ENCODE results near the gene GUK1.
A peak's percentile ranks its signal among the peaks of the same experiment; 100 is the strongest.

Gene GUK1

GRCh38 chr1:228149406-228150119, 9.5 kb downstream of the GUK1 start, which contains the start of gene GJC2:
Gene GJC2 (plus strand): TSS chr1:228149930. CDS start chr1:228157759, 7,829 bp downstream.
- DNase-seq (ENCODE audit: low read depth in 2 of 2): no peak

DNA sequence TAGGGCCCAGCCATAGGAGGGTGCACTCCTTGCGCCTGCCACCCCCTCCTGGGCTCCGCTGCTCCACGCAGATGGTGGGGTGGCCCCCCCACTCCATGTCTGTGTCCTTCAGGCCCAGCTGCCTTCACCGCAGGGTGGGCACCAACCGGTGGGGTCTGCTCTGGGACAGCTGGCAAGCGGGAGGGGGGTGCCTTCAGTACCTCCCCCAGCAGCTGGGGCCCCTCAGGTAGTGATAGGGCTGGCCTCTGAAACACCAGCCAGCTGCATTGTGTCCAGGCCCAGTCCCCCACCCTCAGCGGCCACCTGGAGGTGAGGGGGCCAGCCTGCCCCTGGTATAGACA, 10.0 kb downstream of the GUK1 start:
- DNase-seq (ENCODE audit: low read depth in 2 of 2): no peak

DNA sequence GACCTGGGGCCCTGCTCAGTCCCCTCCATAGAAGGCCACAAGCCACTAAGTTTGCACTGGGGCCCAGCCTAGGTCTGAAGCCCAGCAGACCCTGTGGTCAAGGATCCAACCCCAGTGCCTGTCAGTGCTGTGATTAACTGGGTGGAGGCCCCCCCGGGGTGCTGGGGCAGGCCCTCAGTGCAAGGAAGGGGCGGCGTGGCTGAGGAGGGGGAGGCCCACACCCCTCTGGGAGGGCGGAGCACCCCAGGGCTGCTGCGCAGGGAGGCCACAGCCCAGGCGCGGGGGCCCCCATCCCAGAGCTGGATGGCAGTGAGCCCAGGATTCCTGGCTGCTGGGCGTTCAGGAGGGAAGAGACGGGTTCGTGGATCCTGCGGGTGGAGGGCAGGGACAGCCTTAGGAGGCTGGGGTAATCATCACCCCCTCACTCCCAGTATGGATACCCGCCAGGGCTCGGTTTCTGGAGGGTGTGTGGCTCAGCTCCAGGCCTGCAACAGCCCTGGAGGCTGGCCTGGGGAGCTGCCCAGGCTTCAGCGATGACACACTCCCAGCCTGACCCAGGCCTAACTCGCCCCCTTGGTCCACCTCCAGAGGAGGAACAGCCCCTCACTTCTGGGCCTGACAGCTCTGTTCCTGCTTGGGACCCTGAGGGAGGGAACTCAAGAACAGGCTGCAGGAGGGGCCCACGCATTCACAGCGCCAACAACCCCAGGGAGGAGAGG, 10.5 kb downstream of the GUK1 start:
- no peak for DNase-seq (ENCODE audit: low read depth in 2 of 2)

DNA sequence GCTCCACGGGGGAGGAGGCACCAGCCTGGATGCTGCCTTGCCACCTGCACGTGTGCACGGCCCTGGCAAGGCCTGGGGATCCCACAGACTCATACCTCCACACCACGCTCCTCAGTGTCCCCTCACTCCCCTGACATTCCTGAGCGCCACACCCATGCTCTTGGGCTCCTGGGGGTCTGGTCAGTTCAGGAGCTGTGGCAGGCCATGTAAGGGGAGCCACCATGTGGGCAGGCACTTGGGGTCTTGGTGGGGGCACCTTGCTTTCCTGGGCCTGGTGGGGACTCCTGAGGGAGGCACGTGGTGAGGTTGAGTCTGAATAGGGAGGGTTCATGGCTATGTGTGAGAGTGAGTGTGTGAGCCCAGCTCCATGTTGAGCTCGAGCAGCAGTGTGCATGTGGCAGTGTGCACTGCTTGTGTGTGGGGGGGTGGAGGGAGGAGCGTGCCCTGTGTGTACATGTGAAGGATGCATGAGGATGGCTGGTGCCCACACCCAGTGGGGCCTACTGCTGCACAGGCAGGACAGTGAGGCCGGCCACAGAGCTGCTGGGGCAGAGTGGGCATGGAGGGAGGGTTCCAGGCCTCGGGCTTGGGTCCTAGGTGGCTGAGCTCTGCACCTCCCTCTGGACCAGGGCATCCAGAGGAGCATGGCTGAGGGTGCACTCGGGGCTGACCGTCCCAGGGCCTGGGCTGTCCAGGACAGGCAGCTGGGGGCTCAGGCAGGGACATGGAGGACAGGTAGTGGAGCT, 11.3 kb downstream of the GUK1 start:
- DNase-seq (ENCODE audit: low read depth in 2 of 2): no peak

- no peak for DNase-seq (ENCODE audit: low read depth in 2 of 2)
Observed at GRCh38 chr1:228152097-228152917, 12.2 kb downstream of the GUK1 start.

GRCh38 chr1:228152918-228153258, 12.8 kb downstream of the GUK1 start:
- no peak for DNase-seq (ENCODE audit: low read depth in 2 of 2)

DNA sequence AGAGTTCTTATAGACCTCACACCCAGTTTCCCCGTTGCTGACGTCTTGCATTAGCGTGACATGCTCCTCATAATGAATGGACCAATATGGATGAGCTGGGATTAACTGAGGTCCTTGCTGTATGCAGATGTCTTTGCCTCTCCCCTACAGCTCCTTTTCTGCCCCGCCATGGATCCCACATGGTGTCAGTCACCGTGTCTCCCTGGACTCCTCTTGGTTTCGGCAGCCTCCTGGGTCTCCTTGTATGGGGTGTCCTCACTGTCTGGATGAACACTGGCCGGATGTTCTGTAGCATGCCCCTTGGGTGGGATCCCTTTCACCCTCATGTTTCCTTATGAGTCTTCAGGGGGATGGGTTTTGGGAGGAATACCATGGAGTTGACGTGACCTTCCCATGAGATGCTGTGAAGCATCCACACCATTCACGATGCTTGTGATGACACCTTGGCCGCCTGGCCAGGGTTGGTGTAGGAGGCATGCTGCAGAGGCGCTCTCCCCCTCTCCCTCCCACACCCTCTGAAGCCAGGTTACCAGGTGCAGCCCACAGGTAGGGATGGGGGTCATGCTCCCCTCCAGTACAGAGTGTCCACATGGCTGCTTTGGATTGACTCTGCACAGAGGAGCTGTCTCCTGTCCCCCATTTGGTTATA, 14.1 kb downstream of the GUK1 start:
- no peak for DNase-seq (ENCODE audit: low read depth in 2 of 2)

GRCh38 chr1:228154670-228155571, 14.8 kb downstream of the GUK1 start:
- DNase-seq (ENCODE audit: low read depth in 2 of 2): peak; percentile 27 to 42

DNA sequence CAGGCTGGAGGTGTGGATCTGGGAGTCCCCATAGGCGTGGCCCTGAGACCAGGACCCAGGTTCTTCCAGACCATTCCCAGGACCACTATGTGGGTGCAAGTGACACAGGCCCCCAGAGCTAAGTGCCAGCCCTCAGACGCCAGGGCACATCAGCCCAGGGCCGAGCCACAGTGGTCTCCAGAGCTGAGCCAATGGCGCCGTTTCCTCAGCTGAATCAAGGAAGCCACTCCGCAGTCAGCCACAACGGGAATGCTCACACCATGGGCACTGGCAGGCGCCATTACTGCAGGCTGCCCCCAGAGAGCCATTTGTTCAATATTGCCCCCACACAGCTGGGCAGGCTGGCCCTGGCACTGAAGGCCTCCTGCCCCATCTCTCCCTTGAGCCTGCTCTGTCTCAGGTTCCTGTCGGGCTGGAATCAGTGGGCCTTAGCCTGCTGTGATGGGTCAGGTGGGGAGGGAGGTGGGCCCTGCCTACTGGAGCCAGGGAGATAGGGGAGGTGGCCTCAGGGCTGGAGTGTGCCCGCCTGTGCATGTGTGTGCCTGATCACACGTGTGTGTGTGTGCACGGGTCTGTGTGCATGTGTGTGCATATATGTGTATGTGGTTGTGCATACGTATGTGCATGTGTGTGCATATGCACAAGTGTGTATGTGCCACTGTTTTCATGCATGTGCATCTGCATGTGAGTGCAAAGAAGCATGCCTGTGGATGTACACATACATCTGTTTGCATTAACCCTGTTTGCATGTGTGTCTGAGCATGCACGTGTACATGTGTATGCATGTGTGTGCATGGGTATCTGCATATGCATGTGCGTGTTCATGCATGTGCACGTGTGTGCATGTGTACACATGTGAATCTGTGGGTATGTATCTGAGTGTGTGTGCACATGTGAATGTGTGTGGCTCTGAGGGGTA, 15.8 kb downstream of the GUK1 start:
- DNase-seq (ENCODE audit: low read depth in 2 of 2): no peak

DNA sequence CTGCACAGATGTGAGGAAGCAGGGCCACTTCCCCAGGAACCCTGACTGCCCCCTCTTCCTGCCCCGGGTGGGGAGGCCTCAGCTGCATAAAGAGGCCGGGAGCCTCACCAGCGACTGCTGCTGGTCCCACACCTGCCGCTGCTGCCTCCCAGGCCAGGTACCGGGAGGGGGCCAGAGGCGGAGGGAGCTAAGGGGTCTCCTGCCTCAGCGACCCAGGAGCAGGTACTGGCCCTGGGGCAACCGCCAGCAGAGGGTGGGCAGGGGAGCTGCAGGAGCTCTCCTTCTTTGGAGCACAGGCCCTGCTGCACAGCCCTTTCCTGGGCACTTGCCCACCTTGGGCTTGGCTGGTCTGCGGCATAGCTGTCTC, 16.4 kb downstream of the GUK1 start:
- no peak for DNase-seq (ENCODE audit: low read depth in 2 of 2)

- DNase-seq (ENCODE audit: low read depth in 2 of 2): no peak
Observed at GRCh38 chr1:228156941-228157728, 17.1 kb downstream of the GUK1 start.

GRCh38 chr1:228157729-228158126, 17.6 kb downstream of the GUK1 start:
- no peak for DNase-seq (ENCODE audit: low read depth in 2 of 2)

DNA sequence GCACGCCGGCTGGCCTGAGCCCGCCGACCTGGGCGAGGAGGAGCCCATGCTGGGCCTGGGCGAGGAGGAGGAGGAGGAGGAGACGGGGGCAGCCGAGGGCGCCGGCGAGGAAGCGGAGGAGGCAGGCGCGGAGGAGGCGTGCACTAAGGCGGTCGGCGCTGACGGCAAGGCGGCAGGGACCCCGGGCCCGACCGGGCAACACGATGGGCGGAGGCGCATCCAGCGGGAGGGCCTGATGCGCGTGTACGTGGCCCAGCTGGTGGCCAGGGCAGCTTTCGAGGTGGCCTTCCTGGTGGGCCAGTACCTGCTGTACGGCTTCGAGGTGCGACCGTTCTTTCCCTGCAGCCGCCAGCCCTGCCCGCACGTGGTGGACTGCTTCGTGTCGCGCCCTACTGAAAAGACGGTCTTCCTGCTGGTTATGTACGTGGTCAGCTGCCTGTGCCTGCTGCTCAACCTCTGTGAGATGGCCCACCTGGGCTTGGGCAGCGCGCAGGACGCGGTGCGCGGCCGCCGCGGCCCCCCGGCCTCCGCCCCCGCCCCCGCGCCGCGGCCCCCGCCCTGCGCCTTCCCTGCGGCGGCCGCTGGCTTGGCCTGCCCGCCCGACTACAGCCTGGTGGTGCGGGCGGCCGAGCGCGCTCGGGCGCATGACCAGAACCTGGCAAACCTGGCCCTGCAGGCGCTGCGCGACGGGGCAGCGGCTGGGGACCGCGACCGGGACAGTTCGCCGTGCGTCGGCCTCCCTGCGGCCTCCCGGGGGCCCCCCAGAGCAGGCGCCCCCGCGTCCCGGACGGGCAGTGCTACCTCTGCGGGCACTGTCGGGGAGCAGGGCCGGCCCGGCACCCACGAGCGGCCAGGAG, 18.3 kb downstream of the GUK1 start:
- DNase-seq (ENCODE audit: low read depth in 2 of 2): no peak

GRCh38 chr1:228159008-228159665, 19.1 kb downstream of the GUK1 start:
- DNase-seq (ENCODE audit: low read depth in 2 of 2): no peak

GRCh38 chr1:228160201-228160761, 20.2 kb downstream of the GUK1 start:
- DNase-seq (ENCODE audit: low read depth in 2 of 2): no peak

GRCh38 chr1:228161362-228161761, 21.3 kb downstream of the GUK1 start:
- no peak for DNase-seq (ENCODE audit: low read depth in 2 of 2)

DNA sequence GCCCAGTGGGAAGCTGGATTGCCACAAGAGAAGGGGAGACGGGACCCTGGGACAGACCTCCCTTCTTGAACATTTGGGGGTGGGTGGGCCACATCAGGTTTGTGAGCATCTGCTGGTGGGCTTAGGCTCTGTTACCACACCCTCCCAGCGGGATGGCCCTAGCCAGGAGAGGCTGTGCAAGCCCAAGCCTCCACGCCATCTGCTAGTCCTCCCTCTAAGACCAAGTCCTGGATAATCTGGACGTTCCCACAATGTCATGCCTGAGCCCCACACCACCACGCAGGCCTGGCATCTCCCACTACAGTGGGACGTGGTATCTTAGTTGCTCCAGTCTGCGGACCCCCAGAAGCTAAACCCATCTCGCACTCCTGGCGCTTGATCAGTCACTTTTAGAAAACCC, 21.8 kb downstream of the GUK1 start:
- no peak for DNase-seq (ENCODE audit: low read depth in 2 of 2)
